DOHH2 (cell line): ENCODE data around the gene KLHDC4.

Source experiments
- H3F3A ChIP-seq: fragments of 200-600 bp; sonication (generic), shearing (Covaris generic); 2 replicates; pipeline ENCODE4 v1.6.0; 2016; ENCODE audit warnings: antibody characterized with exemption, mild to moderate bottlenecking; ENCODE audit not compliant: control insufficient read depth, insufficient read depth
- H3K27ac ChIP-seq: fragments of 200-600 bp; sonication (generic); 2 replicates; pipeline ENCODE4 v1.5.1; 2014; ENCODE audit warnings: low read depth, mild to moderate bottlenecking, low read length, moderate library complexity
- H3K27me3 ChIP-seq: fragments of 200-600 bp; sonication (generic); 2 replicates; pipeline ENCODE4 v1.6.1; 2014; ENCODE audit warnings: mild to moderate bottlenecking, low read length, mixed read lengths; ENCODE audit not compliant: control insufficient read depth
- H3K36me3 ChIP-seq: fragments of 200-600 bp; sonication (generic); 2 replicates; pipeline ENCODE4 v1.6.1; 2014; ENCODE audit warnings: mild to moderate bottlenecking, low read length, moderate library complexity, mixed read lengths; ENCODE audit not compliant: control insufficient read depth
- H3K4me1 ChIP-seq: fragments of 200-600 bp; sonication (generic); 2 replicates; pipeline ENCODE4 v1.6.1; 2014; ENCODE audit warnings: mild to moderate bottlenecking, low read length, mixed read lengths; ENCODE audit not compliant: control insufficient read depth
- H3K4me2 ChIP-seq: fragments of 200-600 bp; sonication (generic); 2 replicates; pipeline ENCODE4 v1.6.0; 2014; ENCODE audit warnings: mild to moderate bottlenecking, low read length, moderate library complexity
- H3K4me3 ChIP-seq: fragments of 200-600 bp; sonication (generic); 2 replicates; pipeline ENCODE4 v1.5.1; 2014; ENCODE audit warnings: mild to moderate bottlenecking, low read length, mixed read lengths
- H3K79me2 ChIP-seq: fragments of 200-600 bp; sonication (generic); 2 replicates; pipeline ENCODE4 v1.6.1; 2014; ENCODE audit warnings: mild to moderate bottlenecking, low read length, mixed read lengths; ENCODE audit not compliant: control insufficient read depth
- H3K9me2 ChIP-seq: fragments of 200-600 bp; sonication (generic); replicated peaks from 2 replicates; pipeline ENCODE4 v1.6.1; 2014; ENCODE audit warnings: mild to moderate bottlenecking, low read length, mixed read lengths; ENCODE audit not compliant: control insufficient read depth
- H3K9me3 ChIP-seq: fragments of 200-600 bp; sonication (generic); 2 replicates; pipeline ENCODE4 v1.6.1; 2014; ENCODE audit warnings: antibody characterized with exemption, low read length, mixed read lengths; ENCODE audit not compliant: control insufficient read depth, insufficient read depth
- H4K20me1 ChIP-seq: fragments of 200-600 bp; sonication (generic); 2 replicates; pipeline ENCODE4 v1.6.0; 2014; ENCODE audit warnings: low read depth, mild to moderate bottlenecking, antibody characterized with exemption, low read length, moderate library complexity; ENCODE audit not compliant: control insufficient read depth, insufficient read depth
- EZH2phosphoT487 ChIP-seq: fragments of 200-600 bp; sonication (generic); IDR thresholded peaks from 2 replicates; pipeline ENCODE4 v1.6.1; 2017; ENCODE audit warnings: borderline replicate concordance, mild to moderate bottlenecking, antibody characterized with exemption, low read length, moderate library complexity, mixed read lengths
- TF ChIP-seq, protein P1 (sequence below): fragments of 200-600 bp; sonication (generic); IDR thresholded peaks from one replicate; pipeline ENCODE4 v1.5.1; 2014; ENCODE audit warnings: antibody characterized with exemption, mild to moderate bottlenecking, low read depth, low read length; ENCODE audit not compliant: poor library complexity, severe bottlenecking

KLHDC4 gene

DNA sequence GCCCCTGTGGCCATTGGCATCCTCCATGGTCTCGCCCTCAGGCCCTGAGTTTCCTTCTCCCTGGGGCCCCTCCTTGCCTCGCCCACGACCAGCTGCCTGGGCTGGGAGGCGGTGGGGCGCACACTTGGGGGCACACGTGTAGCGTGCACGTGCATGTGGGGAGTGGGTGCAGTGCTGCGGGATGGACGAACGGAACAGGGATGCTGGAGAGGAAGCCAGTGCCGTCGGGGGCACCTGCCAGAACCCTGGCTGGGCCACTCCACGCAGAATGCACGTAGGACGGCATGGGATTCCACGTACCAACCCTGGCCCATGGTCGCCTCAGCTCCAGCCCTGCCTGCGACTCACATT is 80.4 kb downstream of the KLHDC4 start:
- Histone ChIP-seq H3F3A (no peaks in the 10 kb centered on the region), H3K4me1 (peaks cover 9% of the 10 kb centered on the region), H3K9me3 (no peaks in the 10 kb centered on the region), H3K27ac (no peak overlapping the region), H3K27me3 (no peaks in the 10 kb centered on the region), H3K4me2 (no peak overlapping the region), H3K36me3 (no peaks in the 10 kb centered on the region), H3K9me2 (no peaks in the 10 kb centered on the region), H3K79me2 (no peaks in the 10 kb centered on the region), H4K20me1 (no peaks in the 10 kb centered on the region), H3K4me3 (no peak overlapping the region)
- no peak for TF ChIP-seq EZH2phosphoT487
- TF ChIP-seq, protein P1, sequence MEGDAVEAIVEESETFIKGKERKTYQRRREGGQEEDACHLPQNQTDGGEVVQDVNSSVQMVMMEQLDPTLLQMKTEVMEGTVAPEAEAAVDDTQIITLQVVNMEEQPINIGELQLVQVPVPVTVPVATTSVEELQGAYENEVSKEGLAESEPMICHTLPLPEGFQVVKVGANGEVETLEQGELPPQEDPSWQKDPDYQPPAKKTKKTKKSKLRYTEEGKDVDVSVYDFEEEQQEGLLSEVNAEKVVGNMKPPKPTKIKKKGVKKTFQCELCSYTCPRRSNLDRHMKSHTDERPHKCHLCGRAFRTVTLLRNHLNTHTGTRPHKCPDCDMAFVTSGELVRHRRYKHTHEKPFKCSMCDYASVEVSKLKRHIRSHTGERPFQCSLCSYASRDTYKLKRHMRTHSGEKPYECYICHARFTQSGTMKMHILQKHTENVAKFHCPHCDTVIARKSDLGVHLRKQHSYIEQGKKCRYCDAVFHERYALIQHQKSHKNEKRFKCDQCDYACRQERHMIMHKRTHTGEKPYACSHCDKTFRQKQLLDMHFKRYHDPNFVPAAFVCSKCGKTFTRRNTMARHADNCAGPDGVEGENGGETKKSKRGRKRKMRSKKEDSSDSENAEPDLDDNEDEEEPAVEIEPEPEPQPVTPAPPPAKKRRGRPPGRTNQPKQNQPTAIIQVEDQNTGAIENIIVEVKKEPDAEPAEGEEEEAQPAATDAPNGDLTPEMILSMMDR, result no peak

DNA sequence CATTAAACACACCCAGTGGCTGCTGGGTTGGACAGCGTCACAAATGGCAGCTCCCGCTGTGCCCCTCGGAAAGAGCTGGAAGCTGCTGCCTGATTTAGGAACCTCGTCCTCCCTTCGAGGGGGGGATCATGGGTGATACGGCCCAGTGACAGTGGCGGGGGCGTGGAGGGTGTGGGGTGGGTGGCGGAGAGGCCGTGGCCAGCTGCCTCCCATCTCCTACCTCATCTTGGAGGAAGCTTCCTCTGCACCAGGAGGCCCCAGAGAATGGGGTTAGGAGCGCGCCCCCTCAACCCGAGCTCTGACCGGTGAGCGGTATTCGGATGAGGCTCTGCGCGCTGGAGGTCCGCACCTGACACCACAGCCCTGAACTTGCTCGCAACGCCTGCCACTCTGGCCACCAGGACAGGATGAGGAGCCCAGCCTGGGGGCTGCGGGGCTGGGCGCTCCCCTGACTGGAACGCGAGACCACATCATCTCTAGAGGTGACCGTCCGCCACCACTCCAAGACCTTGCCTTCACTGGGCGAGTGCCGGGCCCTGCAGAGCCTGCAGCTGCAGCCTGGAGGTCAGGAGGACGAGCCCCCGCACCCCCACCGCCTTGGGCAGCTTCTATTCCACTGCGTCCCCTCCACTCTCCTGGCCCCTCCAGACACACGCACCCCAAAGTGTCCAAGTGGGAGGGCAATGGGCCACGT is 80.9 kb downstream of the KLHDC4 start:
- no peak overlapping the region for H3K4me3 ChIP-seq
- peaks cover 9% of the 10 kb centered on the region for H3K4me1 ChIP-seq
- TF ChIP-seq, protein P1, result no peak
- no peak for TF ChIP-seq EZH2phosphoT487
- H3K9me2 ChIP-seq, result no peaks in the 10 kb centered on the region
- no peaks in the 10 kb centered on the region for H4K20me1 ChIP-seq
- no peak overlapping the region for H3K4me2 ChIP-seq
- no peaks in the 10 kb centered on the region for H3K79me2 ChIP-seq
- no peaks in the 10 kb centered on the region for H3K27me3 ChIP-seq
- no peaks in the 10 kb centered on the region for H3K36me3 ChIP-seq
- H3F3A ChIP-seq, result no peaks in the 10 kb centered on the region
- no peaks in the 10 kb centered on the region for H3K9me3 ChIP-seq
- H3K27ac ChIP-seq, result no peak overlapping the region

DNA sequence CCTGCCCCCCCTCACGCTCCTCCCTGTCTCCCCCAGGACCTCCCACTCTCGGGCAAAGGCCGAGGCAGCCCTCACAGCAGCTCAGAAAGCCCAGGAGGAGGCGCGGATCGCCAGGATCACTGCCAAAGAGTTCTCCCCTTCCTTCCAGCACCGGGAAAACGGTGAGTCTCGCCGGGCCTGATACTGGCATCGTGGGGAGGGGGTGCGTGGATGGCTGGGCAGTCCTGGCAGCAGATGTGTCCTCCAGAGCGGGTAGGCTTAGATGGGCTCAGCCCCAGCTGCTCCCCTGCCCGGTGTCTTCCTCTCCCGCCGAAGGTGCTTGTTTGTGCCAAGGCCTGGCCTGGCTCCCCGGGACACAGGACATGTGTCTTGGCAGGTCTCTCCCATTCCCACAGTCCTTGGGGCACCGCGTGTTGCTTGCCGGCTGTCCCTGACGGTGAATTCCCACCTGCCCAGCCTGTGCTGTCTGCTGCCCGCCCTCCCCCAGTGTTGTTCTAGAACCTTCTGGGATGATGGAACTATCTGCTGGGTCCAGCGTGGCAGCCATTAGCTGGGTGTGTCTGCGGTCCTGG is 81.6 kb downstream of the KLHDC4 start:
- H3K79me2 ChIP-seq, result no peaks in the 10 kb centered on the region
- H3K9me2 ChIP-seq, result no peaks in the 10 kb centered on the region
- peaks cover 9% of the 10 kb centered on the region for H3K4me1 ChIP-seq
- H3K27ac ChIP-seq, result no peak overlapping the region
- H3K27me3 ChIP-seq, result no peaks in the 10 kb centered on the region
- H4K20me1 ChIP-seq, result no peaks in the 10 kb centered on the region
- no peak for TF ChIP-seq EZH2phosphoT487
- TF ChIP-seq, protein P1, result no peak
- H3K36me3 ChIP-seq, result no peaks in the 10 kb centered on the region
- no peaks in the 10 kb centered on the region for H3F3A ChIP-seq
- H3K4me2 ChIP-seq, result no peak overlapping the region
- H3K9me3 ChIP-seq, result no peaks in the 10 kb centered on the region
- no peak overlapping the region for H3K4me3 ChIP-seq
